Left kidney (tissue), 2 donors: ENCODE measurements around the gene SNED1. TPM values are rescaled to one million over a fixed set of nuclear protein-coding genes. Genes with fewer than 3 reads are reported as not detected.

Source experiments
- DNase-seq: peaks from one replicate; pipeline ENCODE4 v3.0.0-alpha.2; 2013
- polyA plus RNA-seq: library from polyadenylated mRNA; unstranded; fragments of 120-200 nt; gene quantifications from one replicate; pipeline ENCODE4 v1.2.1, GENCODE V29; 2013; ENCODE audit not compliant: insufficient read length

The SNED1 gene
- polyA plus RNA-seq, 1 donor = 8.2 TPM

DNA sequence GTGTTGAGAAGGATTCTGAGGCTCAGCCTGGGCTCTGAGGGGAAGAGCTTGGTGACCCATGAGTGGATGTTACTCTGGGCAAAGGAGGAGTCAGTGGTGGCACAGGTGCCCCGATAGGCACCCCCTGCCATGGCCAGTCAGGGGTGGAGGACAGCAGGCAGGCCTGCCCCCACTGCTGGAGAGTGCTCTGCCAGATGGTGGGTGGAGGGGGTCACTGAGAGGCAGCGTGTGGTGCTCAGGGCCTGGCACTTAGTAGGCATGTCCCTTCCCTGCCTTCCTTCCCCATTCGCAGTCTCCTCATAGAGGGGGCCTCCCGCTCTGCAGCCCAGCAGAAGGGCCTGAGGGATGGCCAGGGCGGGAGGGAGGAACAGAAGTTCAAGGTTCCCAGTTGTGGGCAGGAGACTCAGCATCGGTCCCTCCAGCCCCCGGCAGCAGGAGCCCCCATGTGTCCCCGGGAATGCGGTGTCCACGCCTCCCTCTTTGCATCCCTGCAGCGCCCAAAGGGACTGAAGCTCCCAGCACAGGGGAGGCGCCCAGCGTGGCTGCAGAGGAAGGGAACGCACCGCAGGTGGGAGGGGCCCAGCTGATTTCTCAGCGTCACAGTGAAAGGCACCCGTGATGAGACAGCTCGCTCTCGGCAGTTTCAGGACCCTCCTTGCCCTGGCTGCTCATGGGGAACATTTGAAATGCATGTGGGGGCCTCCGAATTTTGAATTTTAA lies 5.7 kb upstream of the SNED1 start:
- no peak for DNase-seq

DNA sequence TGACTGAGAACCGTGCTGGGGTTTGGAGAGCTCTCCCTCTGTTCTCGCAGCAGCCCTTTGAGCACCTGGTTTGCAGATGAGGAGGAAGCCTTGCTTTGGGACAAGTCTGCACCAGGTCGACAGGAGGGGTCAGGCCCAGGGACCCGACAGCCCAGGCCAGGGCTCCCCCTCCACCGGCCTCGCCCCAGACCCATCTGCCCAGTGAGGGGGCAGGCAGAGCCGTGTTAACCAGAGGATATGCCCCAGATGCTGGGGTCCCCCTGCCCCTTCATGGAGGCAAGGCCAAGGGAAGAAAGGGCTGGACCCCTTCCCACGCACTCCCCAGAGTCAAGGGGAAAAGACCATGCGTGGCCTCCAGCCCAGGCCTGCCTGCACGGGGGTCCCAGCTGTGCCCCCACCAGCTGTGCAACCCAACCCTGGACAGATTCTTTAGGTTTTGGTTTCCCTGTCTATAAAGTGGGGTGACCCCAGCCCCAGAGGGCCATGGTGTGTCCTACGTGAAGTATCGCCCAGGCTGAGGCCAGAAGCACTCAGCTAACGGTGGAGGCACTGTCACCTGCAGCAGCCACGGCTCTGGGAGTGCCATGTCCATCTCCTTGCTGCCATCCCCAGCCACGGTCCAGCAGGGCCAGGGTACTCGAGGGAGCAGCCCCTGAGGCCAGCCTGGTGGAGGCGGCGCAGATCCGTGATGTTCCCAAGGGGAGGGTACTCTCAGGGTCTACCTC lies 4.8 kb upstream of the SNED1 start:
- no peak for DNase-seq

- no peak for DNase-seq
These were observed 4.1 kb upstream of the SNED1 start for GRCh38 chr2:240994171-240994896.

- DNase-seq = no peak
These were observed 3.1 kb upstream of the SNED1 start for GRCh38 chr2:240995041-240996021.

- no peak for DNase-seq
These were observed 2.1 kb upstream of the SNED1 start for GRCh38 chr2:240996161-240996833.

- DNase-seq = no peak
These were observed 1.6 kb upstream of the SNED1 start for GRCh38 chr2:240996834-240997140.

GRCh38 chr2:240997141-240997855 lies 1.1 kb upstream of the SNED1 start:
- DNase-seq = no peak

- DNase-seq = no peak
These were observed 232 bp downstream of the SNED1 start for GRCh38 chr2:240998706-240998994.

- DNase-seq = no peak
These were observed 775 bp downstream of the SNED1 start for GRCh38 chr2:240998995-240999791.

GRCh38 chr2:240999873-241000541 lies 1.6 kb downstream of the SNED1 start:
- no peak for DNase-seq

GRCh38 chr2:241000831-241001321 lies 2.5 kb downstream of the SNED1 start:
- DNase-seq = no peak

GRCh38 chr2:241001413-241002274 lies 3.2 kb downstream of the SNED1 start:
- DNase-seq = no peak

- no peak for DNase-seq
These were observed 4.0 kb downstream of the SNED1 start for GRCh38 chr2:241002275-241003046.

DNA sequence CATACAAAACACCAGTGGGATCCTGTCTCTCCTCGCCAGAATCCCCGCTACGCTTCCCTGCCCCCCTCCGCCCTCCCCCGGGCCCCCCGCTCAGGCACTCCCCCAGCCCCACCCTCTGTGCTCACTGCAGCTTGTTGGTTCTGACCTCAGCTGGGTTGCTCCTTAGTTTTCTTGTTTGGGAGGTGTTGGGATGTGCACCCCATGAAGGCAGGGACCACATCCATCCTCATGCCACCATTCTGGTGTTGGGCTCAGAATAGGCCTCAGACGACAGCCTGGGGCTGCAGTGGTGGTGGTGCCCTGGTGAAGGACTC lies 4.6 kb downstream of the SNED1 start:
- no peak for DNase-seq

GRCh38 chr2:241003369-241003768 lies 5.0 kb downstream of the SNED1 start:
- DNase-seq = no peak

DNA sequence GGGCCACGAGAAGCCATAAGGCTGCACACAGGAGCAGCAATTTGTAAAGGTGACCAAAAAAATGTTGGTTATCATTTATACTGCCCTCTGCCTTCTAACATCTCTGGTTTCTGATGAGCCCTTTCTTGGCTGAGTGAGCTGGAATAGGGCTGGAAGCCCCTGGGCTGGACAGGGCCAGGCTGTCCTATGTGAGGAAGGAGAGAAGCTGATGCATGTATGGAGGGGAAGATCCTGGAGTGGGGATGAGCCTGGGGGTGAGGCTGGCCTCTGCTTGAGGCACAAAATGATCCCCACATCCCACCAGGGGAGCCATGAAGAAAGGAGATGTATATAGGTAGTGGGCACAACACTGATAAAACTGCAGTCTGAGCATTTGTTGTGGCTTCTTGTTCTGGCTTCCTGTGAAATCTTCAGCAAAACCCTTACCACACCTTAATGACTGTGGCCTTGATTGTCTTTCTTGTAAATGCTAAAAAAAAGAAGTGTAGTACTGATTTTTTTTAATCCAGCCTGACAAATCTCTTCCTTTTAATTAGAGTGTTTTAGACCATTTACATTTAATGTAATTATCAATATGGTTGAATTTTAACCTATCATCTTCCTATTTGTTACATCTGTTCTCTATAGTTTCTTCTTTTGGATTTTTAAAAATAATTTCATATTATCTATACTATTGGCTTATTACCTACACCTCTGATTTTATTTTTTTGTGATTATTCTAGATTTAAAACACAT lies 5.6 kb downstream of the SNED1 start:
- no peak for DNase-seq

DNA sequence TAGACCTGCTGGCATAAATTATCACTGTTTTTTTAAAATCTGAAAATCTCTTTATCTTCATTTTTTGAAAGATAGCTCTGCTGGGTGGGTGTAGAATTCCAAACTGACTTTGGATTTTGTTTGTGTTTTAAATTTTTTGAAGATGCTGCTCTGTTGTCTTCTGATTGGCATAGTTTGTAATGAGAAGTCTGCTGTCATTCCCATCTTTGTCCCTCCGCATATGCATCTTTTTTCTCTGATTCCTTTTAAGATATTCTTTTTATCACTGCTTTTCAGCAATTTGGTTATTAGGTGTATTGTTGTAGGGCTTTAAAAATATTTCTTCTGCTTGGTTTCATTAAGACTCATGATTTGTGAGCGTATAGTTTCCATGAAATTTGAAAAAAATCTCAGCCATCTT lies 7.2 kb downstream of the SNED1 start:
- no peak for DNase-seq
